Heart right ventricle (tissue), 16 donors: ENCODE measurements around the gene APOA4. TPM values are rescaled to one million over a fixed set of nuclear protein-coding genes. Genes with fewer than 3 reads are reported as not detected.

Experiments
- ATAC-seq, 8 donors: fragments of 200-7000 bp; cut with Tn5 transposase; one replicate each; pipeline ENCODE4 v1.9.1; 2020; ENCODE audit warnings: mild to moderate bottlenecking in 8 of 8, moderate library complexity in 8 of 8, moderate number of reproducible peaks in 1 of 8
- DNase-seq, 2 donors: peaks; one replicate each; pipeline ENCODE4 v3.0.0-alpha.2; 2020
- H3K27ac ChIP-seq, 10 donors: fragments of 200-600 bp; sonication (generic) in 2 of 10; one replicate each; pipeline versions ENCODE4 v1.5.0 to v1.8.0; 2020 to 2022; ENCODE audit warnings: mild to moderate bottlenecking in 3 of 10
- H3K27me3 ChIP-seq, 7 donors: fragments of 200-600 bp; one replicate each; pipeline ENCODE4 v1.8.0; 2021 to 2022; ENCODE audit warnings: mild to moderate bottlenecking in 2 of 7
- H3K36me3 ChIP-seq, 9 donors: fragments of 200-600 bp; sonication (generic) in 1 of 9; one replicate each; pipeline versions ENCODE4 v1.5.0 to v1.8.0; 2020 to 2022; ENCODE audit warnings: mild to moderate bottlenecking in 2 of 9
- H3K4me1 ChIP-seq, 9 donors: fragments of 200-600 bp; sonication (generic) in 1 of 9; one replicate each; pipeline versions ENCODE4 v1.5.0 to v1.8.0; 2020 to 2022; ENCODE audit warnings: mild to moderate bottlenecking in 4 of 9
- H3K4me3 ChIP-seq, 10 donors: fragments of 200-600 bp; sonication (generic) in 2 of 10; one replicate each; pipeline versions ENCODE4 v1.5.0 to v1.8.0; 2020 to 2022; ENCODE audit warnings: mild to moderate bottlenecking in 7 of 10, moderate library complexity in 2 of 10
- H3K9me3 ChIP-seq, 11 donors: fragments of 200-600 bp in 10 of 11; sonication (generic) in 2 of 11; one replicate each; pipeline versions ENCODE4 v1.5.0 to v1.8.0; 2013 to 2022; ENCODE audit warnings: mild to moderate bottlenecking in 2 of 11, control low read depth in 1 of 11, moderate library complexity in 1 of 11
- CTCF ChIP-seq, 9 donors: fragments of 200-600 bp; sonication (generic) in 2 of 9; IDR thresholded peaks; one replicate each; pipeline versions ENCODE4 v1.5.0 to v1.8.0; 2021 to 2022; ENCODE audit warnings: antibody characterized with exemption in 9 of 9, mild to moderate bottlenecking in 5 of 9, moderate library complexity in 1 of 9
- WGBS, 2 donors: extraction: QIAGEN DNeasy Blood & Tissue Kit; methylation state at CpG; one replicate each; pipeline ENCODE4 v1.1.7; 2013; ENCODE audit warnings: inconsistent platforms in 1 of 2; 5-methylcytosine and 5-hydroxymethylcytosine counted together
- intact Hi-C, 10 donors: fragments of 100-400 bp; cut with DNase I; formaldehyde crosslinking; loops; one replicate each; pipeline versions ENCODE4 v1.11.1 to v1.14.2; 2022
- polyA plus RNA-seq, 2 donors: library from polyadenylated mRNA; stranded (reverse); fragments of 200-250 nt; gene quantifications; one replicate each; pipeline ENCODE4 v1.2.3, GENCODE V29; 2013
- total RNA-seq, 10 donors: library from RNA; stranded (reverse); fragmentation: NEBNext Ultra II Directional in 3 of 10; extraction: Animal tissue kit (Norgen Biotek cat#: 25700) in 3 of 10; gene quantifications; one replicate each; pipeline versions ENCODE4 v1.2.1 to v1.2.4, GENCODE V29; 2021 to 2023
- donor health status: Arrhythmogenic right ventricular cardiomyopathy.
- donor health status: ischemic (EF 13 %, LVEDD 7.1; RV severe dilation, severe dysfunction).
- donor health status: healthy with polysubstance abuse.
- donor health status: DM: no; HTN: yes; CAD: no.
- donor health status: DM: no; HTN: no; CAD: no.
- donor health status: ischemic (EF 25% LVEDD 6.9; RV normal size, moderate dysfunction).
- donor health status: ischemic (EF 25% LVEDD 5.7; RV mildly dilated, moderate dysfunction).
- donor health status: healthy.
- donor health status: DM: yes; HTN: yes; CAD: no.
- donor health status: Ischemic cardiomyopathy.
- donor health status: ischemic (EF 35%, LVEDD 5.7; RV mildly dilated, moderate dysfunction).
- donor health status: nonischemic (EF 11% LVEDD 7.7; RV severe dilation, severe dysfunction).
- donor health status: DM: yes; HTN: yes; CAD: no.
- donor health status: PGD.
- donor health status: ischemic (EF 29% LVEDD 5.4; RV normal size, mild dysfunction).
- donor health status: nonischemic (EF 23%, LVEDD 6.1; RV moderate dilation, normal function).

The APOA4 gene
- total and polyA plus RNA-seq, 12 donors: 0.26 to 0.75 (median 0.28) TPM; not detected in 9

- no peak for DNase-seq
- Histone ChIP-seq H3K4me3 (no peak overlapping the region), H3K27me3 (no peaks in the 10 kb centered on the region), H3K9me3 (no peaks in the 10 kb centered on the region), H3K36me3 (peaks cover 0 to 46% (median 22%) of the 10 kb centered on the region in 9 donors), H3K27ac (no peak overlapping the region), H3K4me1 (peaks cover 2 to 40% (median 15%) of the 10 kb centered on the region in 9 donors)
- no peak for TF ChIP-seq CTCF (IDR thresholded peaks at IDR 0.05)
- intact Hi-C loops: no loop called here
- ATAC-seq: no peak
- WGBS, 2 donors: 99% methylated on average over 4 of the region's 4 CpGs
Observed at GRCh38 chr11:116842117-116842516, 19.0 kb upstream of the APOA4 start.

GRCh38 chr11:116840746-116841296 lies 17.7 kb upstream of the APOA4 start:
- Histone ChIP-seq H3K9me3 (no peaks in the 10 kb centered on the region), H3K36me3 (peaks cover 0 to 33% (median 9%) of the 10 kb centered on the region in 9 donors), H3K27ac (peak overlapping the region in 1 of 10 donors; percentile 4), H3K4me1 (peaks cover 11 to 53% (median 25%) of the 10 kb centered on the region in 9 donors), H3K4me3 (no peak overlapping the region), H3K27me3 (no peaks in the 10 kb centered on the region)
- DNase-seq: no peak
- TF ChIP-seq CTCF (IDR thresholded peaks at IDR 0.05): no peak
- no peak for ATAC-seq
- WGBS, 2 donors: 65 to 74% methylated on average over 9 of the region's 9 CpGs
- intact Hi-C loops: no loop called here

- peaks cover 11 to 54% (median 30%) of the 10 kb centered on the region in 9 donors for H3K4me1 ChIP-seq
- DNase-seq (no peak), ATAC-seq (no peak)
- 54 to 58% methylated on average over 6 of the region's 6 CpGs for WGBS, 2 donors
- H3K9me3 ChIP-seq: no peaks in the 10 kb centered on the region
- no peaks in the 10 kb centered on the region for H3K27me3 ChIP-seq
- peak overlapping the region in 1 of 10 donors; percentile 4 for H3K27ac ChIP-seq
- TF ChIP-seq CTCF (IDR thresholded peaks at IDR 0.05): peak in 7 of 9 donors; percentile 12 to 49 (median 31)
- intact Hi-C loops: no loop called here
- H3K36me3 ChIP-seq: peaks cover 0 to 28% (median 4%) of the 10 kb centered on the region in 9 donors
- no peak overlapping the region for H3K4me3 ChIP-seq
Observed at GRCh38 chr11:116840224-116840745, 17.2 kb upstream of the APOA4 start.

- WGBS, 2 donors: 87 to 94% methylated on average over 6 of the region's 6 CpGs
- intact Hi-C loops: loop anchor here in 6 of 10 donors (5.0 kb wide), 3 partner anchors 34 to 46 kb away; partner anchors contain the start of gene APOA5 (in 4 of the 6)
- no peak overlapping the region for H3K4me3 ChIP-seq
- DNase-seq (no peak), ATAC-seq (no peak)
- no peaks in the 10 kb centered on the region for H3K9me3 ChIP-seq
- peaks cover 11 to 63% (median 38%) of the 10 kb centered on the region in 9 donors for H3K4me1 ChIP-seq
- no peak for TF ChIP-seq CTCF (IDR thresholded peaks at IDR 0.05)
- H3K36me3 ChIP-seq: peaks cover 0 to 11% (median under 1%) of the 10 kb centered on the region in 9 donors
- no peak overlapping the region for H3K27ac ChIP-seq
- no peaks in the 10 kb centered on the region for H3K27me3 ChIP-seq
Observed at GRCh38 chr11:116838321-116839084, 15.4 kb upstream of the APOA4 start.
